Stomach (tissue), 9 donors: ENCODE data around the gene ANGPTL2. TPM values are rescaled to one million over a fixed set of nuclear protein-coding genes. Genes with fewer than 3 reads are reported as not detected.

Experiments used
- DNase-seq, 2 donors: peaks; one replicate each; pipeline versions ENCODE4 v3.0.0 to v3.0.0-alpha.2; 2013 to 2019
- H3K27ac ChIP-seq, 5 donors: fragments of 200-600 bp in 4 of 5; sonication (generic) in 4 of 5; one replicate each; pipeline ENCODE4 v1.5.1; 2013 to 2019; ENCODE audit warnings: mild to moderate bottlenecking in 1 of 5, moderate library complexity in 1 of 5
- H3K27me3 ChIP-seq, 3 donors: fragments of 200-600 bp; sonication (generic); one replicate each; pipeline ENCODE4 v1.5.1; 2017 to 2019; ENCODE audit warnings: mixed run types in 1 of 3
- H3K36me3 ChIP-seq, 4 donors: fragments of 200-600 bp; sonication (generic); 1 replicate in 3 of 4; 2 replicates in 1 of 4; pipeline ENCODE4 v1.5.1; 2016 to 2019
- H3K4me1 ChIP-seq, 4 donors: fragments of 200-600 bp; sonication (generic); one replicate each; pipeline ENCODE4 v1.5.1; 2016 to 2019
- H3K4me3 ChIP-seq, 4 donors: fragments of 200-600 bp; sonication (generic) in 3 of 4; one replicate each; pipeline ENCODE4 v1.5.1; 2016 to 2019; ENCODE audit warnings: mild to moderate bottlenecking in 1 of 4
- H3K9me3 ChIP-seq, 4 donors: fragments of 200-600 bp; sonication (generic); one replicate each; pipeline ENCODE4 v1.5.1; 2016 to 2019
- EP300 ChIP-seq: sonication (generic); formaldehyde crosslinking; IDR thresholded peaks from one replicate; pipeline ENCODE4 v1.6.1; 2017; ENCODE audit warnings: antibody characterized with exemption
- POLR2A ChIP-seq, 4 donors: fragments of 450-650 bp; IDR thresholded peaks; one replicate each; pipeline ENCODE4 v1.6.1; 2016; ENCODE audit warnings: antibody characterized with exemption in 4 of 4, control low read depth in 2 of 4, mild to moderate bottlenecking in 1 of 4, moderate library complexity in 1 of 4
- POLR2AphosphoS5 ChIP-seq, 3 donors: sonication (generic); formaldehyde crosslinking; IDR thresholded peaks; one replicate each; pipeline ENCODE4 v1.6.1; 2016; ENCODE audit warnings: antibody characterized with exemption in 3 of 3
- WGBS, 5 donors: extraction: QIAGEN DNeasy Blood & Tissue Kit in 3 of 5; methylation state at CpG; one replicate each; pipeline versions ENCODE4 v1.1.5 to v1.1.7; 2013 to 2018; 5-methylcytosine and 5-hydroxymethylcytosine counted together
- intact Hi-C: fragments of 100-400 bp; cut with DNase I; formaldehyde crosslinking; loops from one replicate; pipeline ENCODE4 v1.15.1; 2023; ENCODE audit warnings: low total_unique reads
- polyA plus RNA-seq, 3 donors: library from polyadenylated mRNA; stranded (reverse); fragments of 200-250 nt; gene quantifications; one replicate each; pipeline ENCODE4 v1.2.3, GENCODE V29; 2013
- total RNA-seq, 5 donors: library from RNA; depleted of rRNA; stranded (reverse); fragments of >200 nt; gene quantifications; one replicate each; pipeline versions ENCODE4 v1.1.0 to v1.2.3, GENCODE V29; 2014 to 2016
- TF ChIP-seq, protein P1 (sequence below), 7 experiments: fragments of 450-650 bp in 4 of 7; fragments of 200-600 bp in 3 of 7; sonication (generic) in 3 of 7; IDR thresholded peaks; one replicate each; pipeline ENCODE4 v1.5.1; 2016 to 2019; ENCODE audit warnings: antibody characterized with exemption in 7 of 7, control low read depth in 2 of 7, mild to moderate bottlenecking in 1 of 7
- donor health status: healthy with polysubstance abuse.
- donor health status: Bipolar disorder and iron deficiency.
- donor health status: healthy.

The ANGPTL2 gene
- total and polyA plus RNA-seq, 8 donors: 5.7 to 26.3 (median 10.2) TPM

DNA sequence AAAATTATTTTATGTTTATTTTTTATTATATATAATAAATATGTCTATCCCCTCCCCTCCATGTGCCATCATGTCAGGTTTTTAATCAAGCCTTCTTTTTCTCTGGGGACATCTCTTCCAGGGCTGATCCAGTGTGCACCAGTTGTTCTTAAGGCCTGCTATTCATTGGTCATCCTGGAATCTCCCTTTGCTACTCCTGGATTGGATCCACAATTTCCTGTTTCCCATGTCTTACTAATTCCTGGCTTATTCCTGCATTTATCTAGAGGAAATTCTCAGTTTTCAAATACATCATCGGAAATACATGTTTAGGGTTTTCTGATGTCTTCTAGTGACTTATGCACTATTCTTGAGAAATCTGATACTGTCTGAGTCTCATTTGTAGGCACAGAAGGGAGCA, 56.8 kb downstream of the ANGPTL2 start:
- Histone ChIP-seq H3K36me3 (peaks cover 0 to 15% (median 10%) of the 10 kb centered on the region in 4 donors), H3K9me3 (no peaks in the 10 kb centered on the region)
- 79 to 95% (median 86%) methylated on average over 1 of the region's 1 CpG for WGBS, 5 donors

DNA sequence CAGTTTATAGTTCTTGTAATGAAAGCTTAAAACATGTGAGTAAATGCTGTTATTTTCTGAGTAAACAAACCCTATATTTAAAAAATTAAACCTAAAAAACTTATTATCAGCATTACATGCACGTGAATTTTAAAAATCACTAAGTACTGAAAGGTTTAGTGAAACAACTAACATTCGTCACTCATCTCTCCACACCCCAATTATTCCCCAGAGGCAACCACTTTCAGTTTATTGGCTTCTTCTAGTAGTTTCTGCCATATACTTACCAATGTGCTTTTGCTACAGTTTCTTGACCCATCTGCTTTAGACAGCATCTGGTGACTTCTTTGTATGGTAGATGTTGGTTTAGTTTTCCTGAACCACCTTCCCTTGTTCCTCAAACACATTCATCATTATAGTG, 58.1 kb downstream of the ANGPTL2 start:
- intact Hi-C loops: no loop called here
- Histone ChIP-seq H3K36me3 (peaks cover 0 to 6% (median 2%) of the 10 kb centered on the region in 4 donors), H3K9me3 (no peaks in the 10 kb centered on the region), H3K27ac (no peak overlapping the region), H3K27me3 (no peaks in the 10 kb centered on the region), H3K4me1 (peaks cover 14 to 49% (median 15%) of the 10 kb centered on the region in 4 donors), H3K4me3 (no peak overlapping the region)
- WGBS, 5 donors: 81 to 92% (median 91%) methylated on average over 2 of the region's 2 CpGs
- no peak for DNase-seq
- TF ChIP-seq EP300: no peak

More for the DNA sequence above, 56.8 kb downstream of the ANGPTL2 start:
- intact Hi-C loops: no loop called here
- TF ChIP-seq, protein P1, sequence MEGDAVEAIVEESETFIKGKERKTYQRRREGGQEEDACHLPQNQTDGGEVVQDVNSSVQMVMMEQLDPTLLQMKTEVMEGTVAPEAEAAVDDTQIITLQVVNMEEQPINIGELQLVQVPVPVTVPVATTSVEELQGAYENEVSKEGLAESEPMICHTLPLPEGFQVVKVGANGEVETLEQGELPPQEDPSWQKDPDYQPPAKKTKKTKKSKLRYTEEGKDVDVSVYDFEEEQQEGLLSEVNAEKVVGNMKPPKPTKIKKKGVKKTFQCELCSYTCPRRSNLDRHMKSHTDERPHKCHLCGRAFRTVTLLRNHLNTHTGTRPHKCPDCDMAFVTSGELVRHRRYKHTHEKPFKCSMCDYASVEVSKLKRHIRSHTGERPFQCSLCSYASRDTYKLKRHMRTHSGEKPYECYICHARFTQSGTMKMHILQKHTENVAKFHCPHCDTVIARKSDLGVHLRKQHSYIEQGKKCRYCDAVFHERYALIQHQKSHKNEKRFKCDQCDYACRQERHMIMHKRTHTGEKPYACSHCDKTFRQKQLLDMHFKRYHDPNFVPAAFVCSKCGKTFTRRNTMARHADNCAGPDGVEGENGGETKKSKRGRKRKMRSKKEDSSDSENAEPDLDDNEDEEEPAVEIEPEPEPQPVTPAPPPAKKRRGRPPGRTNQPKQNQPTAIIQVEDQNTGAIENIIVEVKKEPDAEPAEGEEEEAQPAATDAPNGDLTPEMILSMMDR (IDR thresholded peaks at IDR 0.05): no peak
- TF ChIP-seq POLR2A (IDR thresholded peaks at IDR 0.05) (no peak), POLR2AphosphoS5 (IDR thresholded peaks at IDR 0.05) (no peak), EP300 (no peak)
- Histone ChIP-seq H3K4me1 (peaks cover 10 to 40% (median 13%) of the 10 kb centered on the region in 4 donors), H3K4me3 (no peak overlapping the region), H3K27ac (peak overlapping the region in 1 of 5 donors; percentile 34), H3K27me3 (no peaks in the 10 kb centered on the region)
- no peak for DNase-seq

DNA sequence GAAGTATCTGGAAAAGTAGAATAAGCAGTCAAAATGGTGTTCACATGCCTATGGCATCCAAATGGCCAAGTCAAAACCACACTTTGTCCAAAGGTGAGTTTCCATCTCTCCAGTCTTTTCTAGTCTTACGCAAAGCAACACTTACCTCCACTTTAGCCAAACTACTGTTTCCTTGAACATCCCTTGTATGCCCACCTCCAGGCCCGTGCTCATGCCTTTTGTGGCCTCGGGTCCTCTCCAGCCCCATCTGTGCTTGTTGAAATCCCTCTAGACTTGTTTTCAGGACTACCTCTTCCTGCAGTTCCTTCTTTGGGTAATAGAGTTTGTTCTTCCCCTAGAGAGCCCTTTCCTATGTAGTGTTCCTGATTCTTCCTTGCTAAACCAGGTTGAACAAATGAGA, 61.0 kb downstream of the ANGPTL2 start:
- Histone ChIP-seq H3K9me3 (no peaks in the 10 kb centered on the region), H3K4me3 (no peak overlapping the region), H3K27ac (no peak overlapping the region), H3K27me3 (no peaks in the 10 kb centered on the region), H3K36me3 (peaks cover 0 to 6% (median 0%) of the 10 kb centered on the region in 4 donors), H3K4me1 (peaks cover 2 to 53% (median 16%) of the 10 kb centered on the region in 4 donors)
- intact Hi-C loops: no loop called here
- no peak for DNase-seq
- TF ChIP-seq POLR2AphosphoS5 (IDR thresholded peaks at IDR 0.05) (no peak), POLR2A (IDR thresholded peaks at IDR 0.05) (no peak), EP300 (no peak)
- TF ChIP-seq, protein P1 (IDR thresholded peaks at IDR 0.05): no peak
- 93 to 99% (median 97%) methylated on average over 3 of the region's 3 CpGs for whole genome bisulfite sequencing, 5 donors

DNA sequence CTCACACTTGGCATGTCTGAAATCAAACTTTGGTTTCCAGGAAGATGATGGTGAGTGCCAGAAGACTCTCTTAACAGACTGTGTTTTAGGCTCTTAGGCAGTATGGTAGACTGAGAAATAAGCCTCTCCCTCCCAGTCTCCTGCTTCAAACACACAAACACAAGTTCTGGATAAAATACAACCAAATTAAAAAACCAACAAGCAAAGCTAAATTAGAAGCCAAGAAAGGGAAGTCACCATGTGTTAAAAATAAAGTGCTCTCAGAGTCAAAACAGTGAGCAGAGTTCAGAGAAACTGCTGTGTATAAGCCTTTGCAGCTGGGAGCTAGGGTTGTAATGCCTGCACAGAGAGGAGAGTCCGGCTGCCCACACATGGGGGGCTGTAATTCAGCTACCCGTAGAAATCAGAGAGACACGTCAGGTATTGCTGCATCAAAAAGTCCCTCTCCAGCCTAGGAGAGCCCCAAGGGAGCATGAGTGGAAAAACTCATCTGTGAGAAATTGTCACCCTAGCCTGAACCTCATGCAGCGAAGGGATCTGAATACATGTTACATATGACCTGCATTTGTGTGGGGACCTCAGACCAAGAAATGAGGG, 62.6 kb downstream of the ANGPTL2 start:
- 74 to 87% (median 81%) methylated on average over 4 of the region's 4 CpGs for WGBS, 5 donors
- no peak for TF ChIP-seq POLR2AphosphoS5 (IDR thresholded peaks at IDR 0.05)
- no peak for TF ChIP-seq POLR2A (IDR thresholded peaks at IDR 0.05)
- no peak for TF ChIP-seq EP300
- TF ChIP-seq, protein P1 (IDR thresholded peaks at IDR 0.05): no peak
- H3K27ac ChIP-seq: peak overlapping the region in 3 of 5 donors; percentile 6 to 34 (median 26)
- H3K36me3 ChIP-seq: peaks cover 0 to 6% (median 0%) of the 10 kb centered on the region in 4 donors
- H3K9me3 ChIP-seq: no peaks in the 10 kb centered on the region
- H3K4me1 ChIP-seq: peaks cover 0 to 37% (median 16%) of the 10 kb centered on the region in 4 donors
- intact Hi-C loops: no loop called here
- no peak for DNase-seq
- no peak overlapping the region for H3K4me3 ChIP-seq
- no peaks in the 10 kb centered on the region for H3K27me3 ChIP-seq

DNA sequence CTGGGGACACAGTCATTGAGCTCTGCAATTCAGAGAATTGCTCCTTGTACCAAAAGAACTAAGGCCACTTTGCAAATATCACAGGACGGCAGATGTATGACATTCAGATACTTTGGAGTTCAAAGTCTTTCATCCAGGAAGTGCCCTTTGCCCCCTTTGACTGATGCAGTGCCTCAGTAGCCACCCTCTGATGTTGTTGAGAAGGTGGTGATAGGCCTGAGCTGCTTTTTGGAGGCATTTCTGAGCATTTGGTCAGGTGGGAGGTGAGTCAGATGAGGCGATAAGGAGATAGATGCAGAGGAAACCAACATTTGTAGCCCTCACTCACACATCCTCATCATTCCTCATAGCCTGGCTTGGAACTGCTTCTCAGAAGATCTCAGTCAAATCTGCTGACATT, 63.4 kb downstream of the ANGPTL2 start:
- H3K9me3 ChIP-seq: no peaks in the 10 kb centered on the region
- H3K4me3 ChIP-seq: no peak overlapping the region
- peak overlapping the region in 3 of 5 donors; percentile 6 to 26 (median 22) for H3K27ac ChIP-seq
- intact Hi-C loops: no loop called here
- H3K4me1 ChIP-seq: peaks cover 1 to 37% (median 18%) of the 10 kb centered on the region in 4 donors
- H3K36me3 ChIP-seq: peaks cover 0 to 6% (median 0%) of the 10 kb centered on the region in 4 donors
- WGBS, 5 donors: 76 to 97% (median 85%) methylated on average over 2 of the region's 2 CpGs
- TF ChIP-seq POLR2A (IDR thresholded peaks at IDR 0.05) (no peak), POLR2AphosphoS5 (IDR thresholded peaks at IDR 0.05) (no peak), EP300 (no peak)
- TF ChIP-seq, protein P1 (IDR thresholded peaks at IDR 0.05): no peak
- no peak for DNase-seq
- no peaks in the 10 kb centered on the region for H3K27me3 ChIP-seq
